Esophagus squamous epithelium (tissue), 5 donors: Measurements from ENCODE around the gene SLC7A6. TPM values are rescaled to one million over a fixed set of nuclear protein-coding genes. Genes with fewer than 3 reads are reported as not detected.
A peak's percentile ranks its signal among the peaks of the same experiment; 100 is the strongest.

Source experiments
- DNase-seq: peaks from one replicate; lab custom pipeline; 2025; lab: John Stamatoyannopoulos, UW
- H3K27ac ChIP-seq, 4 donors: fragments of 200-600 bp; sonication (generic); one replicate each; pipeline ENCODE4 v1.5.1; 2016 to 2019; ENCODE audit warnings: mild to moderate bottlenecking in 1 of 4
- H3K27me3 ChIP-seq, 4 donors: fragments of 200-600 bp; sonication (generic); 1 replicate in 3 of 4; 2 replicates in 1 of 4; pipeline versions ENCODE4 v1.5.1 to v1.6.0; 2017 to 2021; ENCODE audit warnings: antibody characterized with exemption in 1 of 4
- H3K36me3 ChIP-seq, 3 donors: fragments of 200-600 bp; sonication (generic); one replicate each; pipeline ENCODE4 v1.5.1; 2016 to 2019
- H3K4me1 ChIP-seq, 3 donors: fragments of 200-600 bp; sonication (generic); one replicate each; pipeline ENCODE4 v1.5.1; 2017 to 2019
- H3K4me3 ChIP-seq, 4 donors: fragments of 200-600 bp; sonication (generic); 1 replicate in 3 of 4; 2 replicates in 1 of 4; pipeline ENCODE4 v1.5.1; 2016 to 2019; ENCODE audit warnings: mild to moderate bottlenecking in 2 of 4, moderate library complexity in 1 of 4
- H3K9me3 ChIP-seq, 3 donors: fragments of 200-600 bp; sonication (generic); one replicate each; pipeline ENCODE4 v1.5.1; 2016 to 2019
- CTCF ChIP-seq, 6 experiments: fragments of 450-650 bp in 4 of 6; fragments of 200-600 bp in 2 of 6; sonication (generic) in 2 of 6; IDR thresholded peaks; one replicate each; pipeline ENCODE4 v1.5.1; 2016 to 2019; ENCODE audit warnings: antibody characterized with exemption in 6 of 6, mild to moderate bottlenecking in 4 of 6, moderate library complexity in 4 of 6
- POLR2A ChIP-seq, 4 donors: fragments of 450-650 bp; IDR thresholded peaks; one replicate each; pipeline ENCODE4 v1.6.1; 2017; ENCODE audit warnings: antibody characterized with exemption in 4 of 4, mild to moderate bottlenecking in 4 of 4, moderate library complexity in 3 of 4
- whole genome bisulfite sequencing, 2 donors: methylation state at CpG; one replicate each; pipeline ENCODE4 v1.1.5; 2018; 5-methylcytosine and 5-hydroxymethylcytosine counted together
- intact Hi-C: fragments of 100-400 bp; cut with DNase I; formaldehyde crosslinking; loops from one replicate; pipeline ENCODE4 v1.15.0; 2022
- total RNA-seq, 4 donors: library from RNA; depleted of rRNA; stranded (reverse); fragments of >200 nt; gene quantifications; one replicate each; pipeline ENCODE4 v1.1.0, GENCODE V29; 2016
- donor health status: DM: yes; HTN: yes; CAD: no.

Gene SLC7A6
- total RNA-seq, 4 donors from 2014 or later = 5.7 to 28.2 (median 7.9) TPM

- Histone ChIP-seq H3K4me3 (no peak overlapping the region), H3K27me3 (no peaks in the 10 kb centered on the region), H3K27ac (no peak overlapping the region), H3K9me3 (no peaks in the 10 kb centered on the region), H3K4me1 (peaks cover 0 to 70% (median 28%) of the 10 kb centered on the region in 3 donors), H3K36me3 (peaks cover 0 to 18% (median 0%) of the 10 kb centered on the region in 3 donors)
- TF ChIP-seq POLR2A (IDR thresholded peaks at IDR 0.05) (no peak), CTCF (IDR thresholded peaks at IDR 0.05) (no peak)
- intact Hi-C loops = no loop called here
- WGBS, 2 donors = 36 to 57% methylated on average over 6 to 8 of the region's 8 CpGs
- DNase-seq = no peak
These were observed 9.6 kb downstream of the SLC7A6 start for GRCh38 chr16:68273896-68274295.

GRCh38 chr16:68274441-68274840 is 10.1 kb downstream of the SLC7A6 start:
- H3K36me3 ChIP-seq = peaks cover 0 to 23% (median 0%) of the 10 kb centered on the region in 3 donors
- no peaks in the 10 kb centered on the region for H3K9me3 ChIP-seq
- 91 to 100% methylated on average over 1 to 3 of the region's 4 CpGs for WGBS, 2 donors
- TF ChIP-seq CTCF (IDR thresholded peaks at IDR 0.05) (no peak), POLR2A (IDR thresholded peaks at IDR 0.05) (no peak)
- no peak for DNase-seq
- no peak overlapping the region for H3K4me3 ChIP-seq
- H3K4me1 ChIP-seq = peaks cover 0 to 65% (median 28%) of the 10 kb centered on the region in 3 donors
- no peaks in the 10 kb centered on the region for H3K27me3 ChIP-seq
- H3K27ac ChIP-seq = no peak overlapping the region
- intact Hi-C loops = no loop called here

GRCh38 chr16:68275611-68276191 is 11.4 kb downstream of the SLC7A6 start:
- DNase-seq = no peak
- Histone ChIP-seq H3K4me1 (peaks cover 0 to 64% (median 28%) of the 10 kb centered on the region in 3 donors), H3K27me3 (no peaks in the 10 kb centered on the region), H3K9me3 (no peaks in the 10 kb centered on the region), H3K36me3 (peaks cover 0 to 25% (median 0%) of the 10 kb centered on the region in 3 donors), H3K4me3 (no peak overlapping the region), H3K27ac (peak overlapping the region in 3 of 4 donors; percentile 1 to 68 (median 42))
- TF ChIP-seq POLR2A (IDR thresholded peaks at IDR 0.05) (no peak), CTCF (IDR thresholded peaks at IDR 0.05) (no peak)
- WGBS, 2 donors = 27 to 36% methylated on average over 4 of the region's 4 CpGs
- intact Hi-C loops = no loop called here

- peaks cover 0 to 64% (median 27%) of the 10 kb centered on the region in 3 donors for H3K4me1 ChIP-seq
- peak overlapping the region in 3 of 4 donors; percentile 1 to 68 (median 42) for H3K27ac ChIP-seq
- H3K9me3 ChIP-seq = no peaks in the 10 kb centered on the region
- H3K4me3 ChIP-seq = no peak overlapping the region
- no peaks in the 10 kb centered on the region for H3K27me3 ChIP-seq
- intact Hi-C loops = no loop called here
- 55 to 71% methylated on average over 3 of the region's 3 CpGs for WGBS, 2 donors
- no peak for DNase-seq
- peaks cover 0 to 27% (median 0%) of the 10 kb centered on the region in 3 donors for H3K36me3 ChIP-seq
- TF ChIP-seq POLR2A (IDR thresholded peaks at IDR 0.05) = no peak
- no peak for TF ChIP-seq CTCF (IDR thresholded peaks at IDR 0.05)
These were observed 11.9 kb downstream of the SLC7A6 start for GRCh38 chr16:68276223-68276622.

GRCh38 chr16:68279726-68280558 is 15.6 kb downstream of the SLC7A6 start:
- DNase-seq = no peak
- Histone ChIP-seq H3K27ac (no peak overlapping the region), H3K36me3 (peaks cover 0 to 27% (median 0%) of the 10 kb centered on the region in 3 donors), H3K27me3 (no peaks in the 10 kb centered on the region), H3K4me1 (peaks cover 0 to 64% (median 26%) of the 10 kb centered on the region in 3 donors), H3K9me3 (no peaks in the 10 kb centered on the region), H3K4me3 (no peak overlapping the region)
- no peak for TF ChIP-seq POLR2A (IDR thresholded peaks at IDR 0.05)
- TF ChIP-seq CTCF (IDR thresholded peaks at IDR 0.05) = no peak
- 81 to 85% methylated on average over 11 to 12 of the region's 13 CpGs for WGBS, 2 donors
- intact Hi-C loops = no loop called here
